CD4-positive, alpha-beta T cell treated with Interleukin-21 for 1 hour (primary cell): ENCODE results near the gene PLXNC1.

ENCODE experiments used
- DNase-seq: peaks from one replicate; pipeline ENCODE4 v3.0.0-alpha.2; 2020

Gene PLXNC1

DNA sequence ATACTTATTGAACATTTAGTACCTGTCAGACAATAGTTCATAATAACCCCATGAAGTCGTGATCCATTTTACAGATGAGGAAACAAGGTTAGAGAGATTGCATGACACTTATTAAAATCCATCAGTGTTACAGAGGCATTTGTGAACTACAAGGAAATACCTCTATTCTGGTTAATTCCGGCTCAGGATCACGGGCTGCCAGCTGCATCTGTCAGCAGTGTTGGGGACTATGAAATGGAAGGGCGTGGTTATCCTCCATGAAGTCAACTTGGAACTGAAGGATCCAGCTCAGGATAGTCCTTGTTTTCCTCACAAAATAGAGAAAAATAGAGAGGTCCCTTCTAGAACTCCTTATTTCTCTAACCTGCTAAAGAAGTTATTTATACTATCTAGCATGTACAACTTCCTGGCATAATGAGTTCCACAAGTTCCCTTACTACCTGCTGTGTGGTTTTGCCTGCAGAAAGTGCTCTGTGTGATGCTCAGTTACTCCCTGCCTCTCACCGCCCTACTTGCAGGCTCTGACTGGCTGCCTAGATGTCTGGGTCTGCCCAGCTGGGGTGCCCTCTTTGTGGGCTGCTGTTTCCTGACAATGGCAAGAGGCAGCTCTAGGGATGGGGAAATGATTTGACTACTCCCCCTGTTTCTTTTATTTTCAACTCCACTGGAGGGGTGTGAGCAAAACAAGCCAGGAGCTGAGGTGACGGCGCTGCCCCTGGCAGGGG lies 36.8 kb downstream of the PLXNC1 start:
- no peak for DNase-seq

DNA sequence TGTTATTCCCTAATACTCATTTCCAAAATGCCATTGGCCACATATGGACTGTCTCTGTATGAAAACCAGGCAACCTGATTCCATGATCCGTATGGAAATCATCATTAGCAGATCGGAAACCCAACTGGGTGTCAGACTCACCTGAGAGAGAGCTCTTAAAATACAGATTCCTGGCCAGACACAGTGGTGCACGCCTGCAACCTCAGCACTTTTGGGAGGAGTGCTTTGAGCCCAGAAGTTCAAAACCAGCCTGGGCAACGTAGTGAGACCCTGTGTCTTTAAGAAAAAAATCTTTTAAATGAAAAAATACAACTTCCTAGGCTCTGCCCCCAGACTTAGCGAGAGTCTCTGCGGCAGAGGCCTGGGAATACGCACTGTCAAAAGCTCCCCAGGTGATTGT lies 37.4 kb downstream of the PLXNC1 start:
- DNase-seq, result no peak

DNA sequence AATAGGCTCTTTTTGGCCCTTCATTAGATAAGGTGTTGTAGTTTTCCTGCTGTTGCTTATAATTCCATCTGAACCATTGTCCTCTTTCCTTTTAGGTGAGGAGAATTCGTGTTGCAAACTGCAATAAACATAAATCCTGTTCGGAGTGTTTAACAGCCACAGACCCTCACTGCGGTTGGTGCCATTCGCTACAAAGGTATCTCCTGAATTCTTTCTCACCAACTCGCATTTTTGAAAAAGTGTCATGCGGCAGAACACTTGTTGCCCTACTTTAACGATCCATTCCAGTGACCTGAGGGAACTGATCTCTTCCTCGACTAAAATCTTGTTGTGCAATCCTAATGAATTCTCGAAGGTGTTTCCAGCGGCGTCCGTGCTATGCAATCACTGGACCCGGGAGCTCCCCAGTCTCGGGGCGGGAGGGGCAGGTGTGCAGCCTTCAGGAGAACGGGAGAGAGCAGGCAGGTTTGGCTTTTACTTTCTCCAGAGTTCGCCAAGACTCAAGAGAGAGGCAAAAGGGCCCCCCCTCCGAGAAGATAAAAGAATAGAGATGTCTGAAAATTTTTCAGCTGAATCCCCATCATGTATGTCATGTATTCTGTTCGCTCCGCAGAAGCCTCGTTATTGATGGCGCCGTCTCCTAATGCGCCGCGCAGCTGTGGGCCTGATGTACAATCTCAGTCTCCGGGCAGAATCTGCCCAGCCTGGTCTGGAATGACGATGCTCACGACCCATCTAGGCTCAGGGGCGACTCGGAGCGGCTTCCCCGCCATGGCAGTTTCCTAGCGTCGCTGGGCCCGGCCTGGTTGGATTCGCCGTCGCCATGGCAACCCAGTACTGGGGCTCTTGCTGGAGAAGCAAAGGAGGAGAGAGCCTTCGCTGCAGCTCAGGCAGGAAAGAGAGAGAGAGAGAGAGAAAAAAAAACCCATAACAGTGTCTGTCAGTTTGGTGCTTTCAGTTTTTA lies 38.2 kb downstream of the PLXNC1 start:
- DNase-seq, result no peak

DNA sequence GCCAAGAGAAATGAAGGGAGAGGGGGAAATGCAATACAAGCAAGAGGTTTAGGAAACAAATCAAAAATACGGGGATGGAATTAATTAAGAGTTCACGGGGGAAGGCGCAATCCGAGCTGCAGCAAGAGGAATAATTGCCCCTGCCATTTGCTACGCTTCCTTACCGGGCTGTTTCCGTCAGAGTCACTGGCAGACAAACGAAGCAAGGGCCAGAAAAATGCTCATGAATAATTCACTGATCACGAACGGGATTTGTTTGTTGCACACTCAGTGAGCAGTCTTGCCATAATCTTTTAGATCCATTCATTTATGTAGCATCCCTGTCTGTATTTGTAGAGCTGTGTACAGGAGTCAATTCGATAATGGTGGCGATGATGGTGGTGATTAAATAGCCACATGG lies 39.0 kb downstream of the PLXNC1 start:
- no peak for DNase-seq

DNA sequence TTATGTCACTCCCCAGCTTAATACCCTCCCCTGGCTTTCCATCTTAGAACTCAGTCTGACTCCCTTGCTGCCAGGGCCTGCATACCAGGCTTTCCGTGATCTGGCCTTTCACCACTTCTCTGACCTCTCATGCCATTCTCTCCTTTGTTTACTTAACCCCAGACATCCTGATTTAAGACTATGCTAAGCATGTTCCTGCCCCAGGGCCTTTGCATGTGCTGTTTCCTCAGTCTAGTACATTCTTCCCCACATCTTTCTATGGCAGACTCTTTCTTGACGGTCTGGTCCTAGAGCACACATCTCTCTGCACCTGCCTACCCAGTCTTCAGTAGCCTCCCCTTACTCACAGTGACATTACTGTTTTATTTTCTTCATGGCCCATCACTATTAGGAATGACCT lies 42.2 kb downstream of the PLXNC1 start:
- DNase-seq, result no peak

GRCh38 chr12:94191023-94191422 lies 42.6 kb downstream of the PLXNC1 start:
- DNase-seq, result no peak

DNA sequence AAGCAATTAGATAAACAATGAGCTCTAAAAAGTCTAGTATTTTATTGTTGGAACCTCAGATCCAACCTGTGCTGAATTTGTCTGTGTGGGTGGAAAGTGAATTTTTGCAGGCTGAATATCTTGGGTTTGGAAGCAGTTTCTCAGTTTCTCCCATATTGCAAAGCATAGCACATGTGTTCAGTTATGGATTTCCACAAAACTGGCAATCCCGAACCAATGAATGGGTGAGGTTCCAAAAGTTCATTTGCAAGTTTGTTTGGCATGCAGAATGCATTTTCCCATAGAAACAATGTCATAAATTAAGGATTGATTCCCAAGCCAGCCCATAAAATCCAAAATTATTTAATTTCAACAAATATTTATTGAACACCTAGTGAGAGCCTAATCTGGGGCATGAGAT lies 43.4 kb downstream of the PLXNC1 start:
- DNase-seq, result no peak

DNA sequence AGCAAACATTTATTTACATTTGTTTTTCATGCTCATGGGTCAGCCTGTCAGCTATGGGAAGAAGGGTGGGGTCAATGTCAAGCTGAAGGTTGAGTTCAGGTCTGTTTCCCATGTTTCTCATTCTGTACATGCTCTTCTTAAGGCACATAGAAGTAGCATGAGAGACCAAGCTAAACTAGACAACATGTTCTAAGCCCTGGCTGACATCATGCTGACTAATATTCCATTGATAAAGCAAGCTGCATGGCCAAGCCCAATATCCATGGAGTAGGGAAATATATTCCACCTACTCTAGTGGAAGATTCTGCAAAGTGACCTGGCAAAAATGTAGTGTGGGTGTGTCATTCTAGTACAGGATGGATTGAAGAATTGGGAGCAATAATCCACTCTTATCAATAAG lies 44.1 kb downstream of the PLXNC1 start:
- no peak for DNase-seq

GRCh38 chr12:94193168-94193567 lies 44.8 kb downstream of the PLXNC1 start:
- DNase-seq, result no peak

DNA sequence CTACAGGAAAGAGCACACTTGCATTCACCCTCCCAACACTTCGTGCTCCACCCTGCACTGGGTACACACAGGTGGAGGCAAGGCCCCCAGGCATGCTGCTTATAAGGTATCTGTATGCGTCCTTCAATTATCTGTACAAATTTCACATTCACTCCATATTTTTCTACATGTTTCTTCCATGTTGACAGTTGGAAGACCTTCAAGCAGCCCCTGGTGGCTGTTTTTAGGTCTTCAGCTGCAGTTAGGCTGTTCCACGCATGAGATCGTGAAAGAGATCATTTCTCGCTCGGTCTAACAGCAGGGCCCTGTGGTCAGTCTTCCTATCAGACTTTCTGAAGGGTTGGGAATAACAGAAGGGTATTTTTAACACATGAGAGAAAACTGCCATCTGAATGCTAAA lies 47.1 kb downstream of the PLXNC1 start:
- DNase-seq, result no peak

DNA sequence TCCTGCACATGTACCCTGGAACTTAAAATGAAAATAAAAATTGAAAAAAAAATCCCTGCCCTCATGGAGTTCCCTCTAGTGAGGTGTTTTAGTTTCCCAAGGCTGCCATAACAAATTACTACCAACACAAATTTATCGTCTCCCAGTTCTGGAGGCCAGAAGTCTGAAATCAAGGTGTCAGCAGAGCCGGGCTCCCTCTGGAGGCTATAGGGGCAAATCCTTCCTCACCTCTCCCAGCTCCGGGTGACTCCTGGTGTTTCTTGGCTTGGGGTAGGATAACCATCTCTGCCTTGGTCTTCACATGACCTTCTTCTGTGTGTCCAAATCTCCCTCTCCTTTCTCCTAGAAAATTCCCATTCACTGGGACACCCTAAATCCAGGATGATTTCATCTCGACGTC lies 50.1 kb downstream of the PLXNC1 start:
- DNase-seq, result no peak

- DNase-seq, result no peak
Measured at GRCh38 chr12:94198872-94199271, 50.5 kb downstream of the PLXNC1 start.

DNA sequence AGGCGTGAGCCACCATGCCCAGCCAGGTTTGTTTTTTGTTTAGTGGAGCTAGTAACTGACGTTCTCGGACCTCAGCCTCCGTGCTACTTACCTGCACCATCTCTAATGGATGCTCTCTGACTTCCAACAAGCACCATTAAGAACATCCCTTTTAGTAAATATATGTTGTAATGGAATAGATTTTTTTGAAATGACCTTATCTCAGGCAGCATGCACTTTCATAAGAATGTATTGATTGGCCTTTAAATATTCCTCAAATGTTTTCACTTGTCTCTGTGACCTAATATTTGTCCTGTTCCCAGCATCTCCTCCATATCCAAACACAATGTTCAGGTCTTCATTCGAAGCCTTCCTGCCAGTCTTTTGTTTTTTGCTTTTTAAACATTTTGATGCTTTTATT lies 51.7 kb downstream of the PLXNC1 start:
- DNase-seq, result no peak

GRCh38 chr12:94200695-94201094 lies 52.3 kb downstream of the PLXNC1 start:
- DNase-seq, result no peak

DNA sequence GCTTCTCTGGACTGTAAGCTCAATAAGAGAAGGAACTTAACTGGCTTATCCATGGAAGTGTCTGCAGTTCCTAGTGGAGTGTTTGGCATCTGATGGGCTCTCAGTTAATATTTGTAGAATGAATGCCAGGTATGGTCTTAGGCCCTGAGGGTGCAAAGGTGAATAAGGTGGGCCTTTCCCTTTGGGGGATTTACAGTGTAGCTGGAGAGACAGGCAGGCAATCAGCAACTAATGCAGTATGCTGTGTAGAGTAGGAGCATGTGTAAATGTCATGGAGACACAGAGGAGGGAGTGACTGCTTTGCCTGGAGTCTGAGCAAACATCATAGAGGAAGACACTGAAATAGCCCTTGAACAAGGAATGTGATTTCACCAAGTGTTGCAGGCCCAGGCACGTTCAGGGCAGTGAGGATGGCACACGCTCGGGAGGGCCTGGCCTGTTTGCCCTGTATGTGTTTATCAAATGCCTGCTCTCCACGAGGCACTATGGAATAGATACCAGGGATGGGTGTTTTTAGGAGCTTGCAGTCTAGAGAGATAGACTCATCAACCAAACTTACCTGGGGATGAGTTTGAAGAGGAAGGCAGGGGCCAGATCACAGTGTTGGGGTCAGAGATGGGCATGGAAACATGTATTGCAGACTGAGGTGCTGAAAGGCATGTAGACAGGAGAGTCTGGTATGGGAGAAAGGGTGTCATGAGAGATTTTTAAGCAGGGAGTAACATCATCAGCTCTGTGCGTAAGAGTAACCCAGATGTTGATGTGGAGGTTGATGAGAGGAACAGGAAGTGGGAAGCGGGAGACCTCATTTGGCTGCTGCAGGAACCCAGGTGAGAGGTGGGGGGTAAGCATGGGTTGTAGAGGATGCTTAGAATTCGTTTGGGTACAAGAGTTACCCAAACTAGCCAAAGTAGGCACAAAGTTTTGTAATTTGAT lies 54.1 kb downstream of the PLXNC1 start:
- no peak for DNase-seq

DNA sequence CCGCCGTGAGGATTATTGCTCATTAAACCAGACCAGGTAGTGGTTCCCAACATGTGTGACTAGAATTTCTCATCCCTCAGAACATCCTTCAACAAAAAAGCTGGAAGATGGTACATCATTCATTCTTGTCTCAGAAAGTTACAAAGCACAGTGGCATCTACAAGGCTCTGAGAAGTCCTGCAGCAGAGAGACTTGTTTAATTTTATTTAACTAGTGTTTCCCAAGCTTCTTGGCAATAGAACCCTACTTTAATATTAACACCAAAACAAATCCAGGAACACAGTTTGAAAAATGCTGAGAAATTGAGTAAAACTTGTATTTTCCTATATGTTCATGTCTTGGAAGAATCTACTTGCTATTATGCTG lies 54.8 kb downstream of the PLXNC1 start:
- no peak for DNase-seq

GRCh38 chr12:94203796-94204195 lies 55.4 kb downstream of the PLXNC1 start:
- DNase-seq, result no peak

GRCh38 chr12:94204499-94205247 lies 56.3 kb downstream of the PLXNC1 start:
- DNase-seq, result peak; percentile 10

GRCh38 chr12:94205822-94206221 lies 57.4 kb downstream of the PLXNC1 start:
- DNase-seq, result no peak

- no peak for DNase-seq
Measured at GRCh38 chr12:94206886-94207285, 58.5 kb downstream of the PLXNC1 start.

DNA sequence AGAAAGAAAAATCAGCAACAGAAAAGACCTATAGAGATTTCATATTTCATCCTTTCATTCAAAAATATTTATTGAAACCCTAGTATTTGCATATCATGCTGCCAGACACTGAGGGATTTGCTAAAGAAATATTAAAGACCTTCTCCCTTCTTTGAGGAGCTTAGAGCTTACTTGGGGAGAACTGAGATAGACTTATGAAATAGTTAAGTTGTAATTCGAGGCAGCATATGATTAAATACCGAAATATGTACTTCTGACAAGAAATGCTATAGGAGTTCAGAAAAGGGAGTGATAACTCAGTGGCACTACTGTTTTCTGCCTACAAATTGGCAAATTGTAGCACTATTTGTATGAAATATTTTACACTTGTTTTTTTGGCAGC lies 59.1 kb downstream of the PLXNC1 start:
- DNase-seq, result no peak

DNA sequence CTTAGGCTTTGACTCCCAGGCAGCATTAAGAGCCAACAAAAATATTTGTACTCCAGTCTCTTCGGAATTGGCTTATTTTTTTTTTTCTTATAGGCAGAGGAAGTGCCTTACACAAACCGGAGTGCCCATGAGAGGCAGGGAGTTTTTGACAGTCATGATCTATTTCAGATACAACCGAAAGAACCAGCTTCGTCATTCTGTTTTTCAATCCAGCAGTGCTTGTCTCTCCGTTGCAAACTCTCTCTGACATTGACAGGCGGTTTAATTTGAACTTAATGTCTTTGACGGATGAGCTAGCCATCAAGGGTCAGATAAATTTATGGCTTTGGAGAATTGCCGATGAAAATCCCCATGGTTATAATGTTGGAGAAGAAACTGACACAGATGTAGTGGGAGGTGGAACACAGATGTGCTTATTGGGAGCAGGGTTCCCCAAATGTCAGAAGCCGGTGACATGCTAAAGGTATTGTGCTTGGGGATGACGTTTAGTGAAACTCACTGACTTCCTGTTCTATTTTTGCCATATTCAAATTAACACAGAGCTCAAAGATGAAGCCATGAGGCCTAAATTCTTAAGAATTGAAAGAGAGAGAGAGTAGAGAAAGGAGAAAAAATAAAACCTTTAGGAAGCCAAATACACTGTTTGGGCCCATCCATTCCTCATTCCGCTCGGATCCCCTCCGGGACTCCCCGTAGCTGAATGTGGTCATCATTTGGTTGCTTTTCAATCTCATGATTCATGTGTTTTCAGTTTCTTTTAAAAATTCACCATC lies 59.7 kb downstream of the PLXNC1 start:
- DNase-seq, result peak; percentile 61
